NB4 (cell line): Measurements from ENCODE around the gene PCDHB9.

ENCODE experiments used
- POLR2A ChIP-seq: IDR thresholded peaks from 2 replicates; pipeline ENCODE4 v1.6.1; 2011; ENCODE audit warnings: mild to moderate bottlenecking; ENCODE audit not compliant: insufficient read length; ENCODE audit errors: extremely low read depth
- TF ChIP-seq, protein P1 (sequence below): IDR thresholded peaks from one replicate; pipeline ENCODE4 v1.5.1; 2012; ENCODE audit warnings: low read depth, low read length

DNA sequence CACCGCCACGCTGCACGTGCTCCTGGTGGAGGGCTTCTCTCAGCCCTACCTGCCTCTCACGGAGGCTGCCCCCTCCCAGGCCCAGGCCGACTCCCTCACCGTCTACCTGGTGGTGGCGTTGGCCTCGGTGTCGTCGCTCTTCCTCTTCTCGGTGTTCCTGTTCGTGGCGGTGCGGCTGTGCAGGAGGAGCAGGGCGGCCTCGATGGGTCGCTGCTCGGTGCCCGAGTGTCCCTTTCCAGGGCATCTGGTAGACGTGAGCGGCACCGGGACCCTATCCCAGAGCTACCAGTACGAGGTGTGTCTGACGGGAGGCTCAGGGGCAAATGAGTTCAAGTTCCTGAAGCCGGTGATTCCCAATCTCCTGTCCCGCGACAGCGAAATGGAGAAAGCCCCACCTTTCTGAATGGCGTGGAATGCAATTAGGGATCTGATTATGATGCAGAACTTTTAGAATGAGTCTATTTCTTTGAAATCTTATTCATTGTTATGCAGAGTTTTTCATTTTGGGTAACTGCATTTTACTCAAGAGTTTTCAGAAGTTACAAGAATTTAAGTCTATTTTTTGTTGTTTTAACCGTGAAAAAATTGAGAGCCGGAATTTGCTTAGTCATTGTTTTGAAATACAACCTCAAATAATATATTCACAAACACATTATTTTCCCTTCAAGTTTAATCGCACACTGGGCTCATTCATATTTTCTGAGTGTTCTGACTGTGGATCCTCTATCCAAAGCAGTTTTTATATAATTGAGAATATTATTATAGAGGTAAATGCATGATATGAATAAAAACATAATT, 49.8 kb downstream of the PCDHB9 start:
- TF ChIP-seq, protein P1, sequence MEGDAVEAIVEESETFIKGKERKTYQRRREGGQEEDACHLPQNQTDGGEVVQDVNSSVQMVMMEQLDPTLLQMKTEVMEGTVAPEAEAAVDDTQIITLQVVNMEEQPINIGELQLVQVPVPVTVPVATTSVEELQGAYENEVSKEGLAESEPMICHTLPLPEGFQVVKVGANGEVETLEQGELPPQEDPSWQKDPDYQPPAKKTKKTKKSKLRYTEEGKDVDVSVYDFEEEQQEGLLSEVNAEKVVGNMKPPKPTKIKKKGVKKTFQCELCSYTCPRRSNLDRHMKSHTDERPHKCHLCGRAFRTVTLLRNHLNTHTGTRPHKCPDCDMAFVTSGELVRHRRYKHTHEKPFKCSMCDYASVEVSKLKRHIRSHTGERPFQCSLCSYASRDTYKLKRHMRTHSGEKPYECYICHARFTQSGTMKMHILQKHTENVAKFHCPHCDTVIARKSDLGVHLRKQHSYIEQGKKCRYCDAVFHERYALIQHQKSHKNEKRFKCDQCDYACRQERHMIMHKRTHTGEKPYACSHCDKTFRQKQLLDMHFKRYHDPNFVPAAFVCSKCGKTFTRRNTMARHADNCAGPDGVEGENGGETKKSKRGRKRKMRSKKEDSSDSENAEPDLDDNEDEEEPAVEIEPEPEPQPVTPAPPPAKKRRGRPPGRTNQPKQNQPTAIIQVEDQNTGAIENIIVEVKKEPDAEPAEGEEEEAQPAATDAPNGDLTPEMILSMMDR: no peak
- no peak for TF ChIP-seq POLR2A
